Mesodermal cell (in vitro differentiated cells): ENCODE results near the gene TMED1.

Source experiments
- H3K27ac ChIP-seq: 2 replicates; pipeline ENCODE4 v1.7.0; 2013; ENCODE audit warnings: mild to moderate bottlenecking, low read depth, low read length, moderate library complexity; ENCODE audit not compliant: severe bottlenecking
- H3K36me3 ChIP-seq: 2 replicates; pipeline ENCODE4 v1.7.1; 2013; ENCODE audit warnings: mild to moderate bottlenecking, low read length, moderate library complexity; ENCODE audit not compliant: control insufficient read depth, insufficient read depth
- H3K4me1 ChIP-seq: one replicate; pipeline ENCODE4 v1.7.1; 2013; ENCODE audit warnings: mild to moderate bottlenecking, low read length; ENCODE audit not compliant: insufficient read depth, control insufficient read depth, poor library complexity, severe bottlenecking
- H3K4me3 ChIP-seq: 2 replicates; pipeline ENCODE4 v1.7.0; 2013; ENCODE audit warnings: low read length, control low read depth, mild to moderate bottlenecking; ENCODE audit not compliant: insufficient read depth, poor library complexity, severe bottlenecking; ENCODE audit errors: extremely low read depth
- H3K9me3 ChIP-seq: 2 replicates; pipeline ENCODE4 v1.7.1; 2013; ENCODE audit warnings: mild to moderate bottlenecking, low read length, moderate library complexity; ENCODE audit not compliant: control insufficient read depth
- WGBS, 2 experiments: methylation state at CpG; one replicate each; pipeline ENCODE4 v1.1.5; 2013; ENCODE audit warnings: missing lambda C conversion rate in 2 of 2; ENCODE audit not compliant: insufficient coverage in 2 of 2; 5-methylcytosine and 5-hydroxymethylcytosine counted together

The TMED1 gene

GRCh38 chr19:10782795-10783194 is 53.2 kb downstream of the TMED1 start:
- Histone ChIP-seq H3K9me3 (no peaks in the 10 kb centered on the region), H3K4me3 (no peak overlapping the region), H3K27ac (no peak overlapping the region), H3K4me1 (peaks cover 5% of the 10 kb centered on the region), H3K36me3 (peaks cover 89% of the 10 kb centered on the region)
- 94 to 98% methylated on average over 13 of the region's 13 CpGs for whole genome bisulfite sequencing, 2 experiments
